Skeletal muscle tissue (tissue), 4 donors: ENCODE data around the gene TOM1L2. TPM values are rescaled to one million over a fixed set of nuclear protein-coding genes. Genes with fewer than 3 reads are reported as not detected.

Experiments
- H3K27ac ChIP-seq: one replicate; pipeline ENCODE4 v1.7.0; 2013; ENCODE audit warnings: mild to moderate bottlenecking, low read depth, low read length, inconsistent platforms
- H3K27me3 ChIP-seq, 3 donors: one replicate each; pipeline ENCODE4 v1.7.0; 2013; ENCODE audit warnings: low read length in 3 of 3; ENCODE audit not compliant: control insufficient read depth in 3 of 3, insufficient read depth in 3 of 3
- H3K36me3 ChIP-seq, 3 donors: one replicate each; pipeline ENCODE4 v1.7.0; 2013; ENCODE audit warnings: low read length in 3 of 3; ENCODE audit not compliant: control insufficient read depth in 3 of 3, insufficient read depth in 3 of 3
- H3K4me1 ChIP-seq, 3 donors: one replicate each; pipeline ENCODE4 v1.7.0; 2013; ENCODE audit warnings: low read length in 3 of 3, mild to moderate bottlenecking in 3 of 3; ENCODE audit not compliant: control insufficient read depth in 3 of 3, insufficient read depth in 3 of 3
- H3K4me3 ChIP-seq, 3 donors: one replicate each; pipeline ENCODE4 v1.7.0; 2013; ENCODE audit warnings: low read length in 3 of 3
- H3K9ac ChIP-seq, 3 donors: one replicate each; pipeline ENCODE4 v1.7.0; 2013; ENCODE audit warnings: low read length in 3 of 3, mild to moderate bottlenecking in 3 of 3, moderate library complexity in 2 of 3, low read depth in 1 of 3
- H3K9me3 ChIP-seq, 3 donors: one replicate each; pipeline ENCODE4 v1.7.0; 2013; ENCODE audit warnings: low read length in 3 of 3; ENCODE audit not compliant: control insufficient read depth in 3 of 3
- total RNA-seq: library from RNA; depleted of rRNA; stranded (reverse); fragments of >200 nt; gene quantifications from one replicate; pipeline ENCODE4 v1.2.3, GENCODE V29; 2014
- donor health status: Osteomylitis.

Gene TOM1L2
- total RNA-seq, 1 donor from 2014 or later, result 14.1 TPM

DNA sequence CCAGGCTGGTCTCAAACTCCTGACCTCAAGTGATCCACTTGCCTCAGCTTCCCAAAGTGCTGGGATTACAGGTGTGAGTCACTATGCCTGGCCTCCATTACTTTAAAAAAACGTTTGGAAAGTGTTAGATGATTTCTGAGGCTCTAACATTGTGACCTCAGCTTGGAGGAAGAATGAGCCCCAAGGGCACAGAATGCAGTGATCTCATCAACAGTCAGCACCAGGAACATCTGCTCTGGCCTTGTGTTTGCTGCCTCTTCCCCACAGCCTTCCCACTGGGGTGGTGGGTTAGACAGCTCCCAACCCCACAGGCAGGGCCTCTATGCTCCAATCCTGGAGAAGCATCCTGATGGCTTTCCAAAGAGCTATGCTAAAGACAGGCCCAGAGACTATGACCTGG lies 97.7 kb downstream of the TOM1L2 start:
- peaks cover 51 to 60% (median 58%) of the 10 kb centered on the region in 3 donors for H3K4me1 ChIP-seq
- no peaks in the 10 kb centered on the region for H3K27me3 ChIP-seq
- no peak overlapping the region for H3K4me3 ChIP-seq
- H3K27ac ChIP-seq, result peak overlapping the region; percentile 4
- H3K9me3 ChIP-seq, result no peaks in the 10 kb centered on the region
- peak overlapping the region in 1 of 3 donors; percentile 34 for H3K9ac ChIP-seq
- peaks cover 10 to 12% (median 11%) of the 10 kb centered on the region in 3 donors for H3K36me3 ChIP-seq

DNA sequence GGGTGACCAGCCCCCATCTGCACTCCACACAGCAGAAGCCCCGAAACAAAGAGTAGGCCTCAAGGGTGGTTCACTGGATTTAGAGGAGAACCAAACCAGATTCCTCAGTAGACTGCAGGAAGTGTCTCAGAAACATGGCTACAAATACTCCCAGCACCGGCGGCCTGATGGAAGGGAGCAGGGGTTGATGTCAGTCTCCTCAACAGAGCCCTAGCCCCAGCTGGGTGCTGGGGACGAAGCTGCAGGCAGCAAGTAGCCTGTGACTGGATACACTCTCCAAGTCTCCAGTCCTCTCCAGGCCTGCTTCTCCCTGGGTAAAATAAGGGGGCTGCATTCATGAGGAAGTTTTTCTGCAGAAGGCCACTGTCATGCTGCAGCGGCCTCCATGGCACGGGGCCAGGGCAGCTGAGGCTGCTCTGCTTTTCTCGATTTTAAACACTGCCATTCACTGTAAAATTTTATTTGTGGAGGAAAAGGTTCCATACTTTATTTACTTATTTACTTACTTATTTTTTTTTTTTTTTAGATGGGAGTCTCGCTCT lies 98.7 kb downstream of the TOM1L2 start:
- no peak overlapping the region for H3K9ac ChIP-seq
- no peaks in the 10 kb centered on the region for H3K9me3 ChIP-seq
- H3K27me3 ChIP-seq, result no peaks in the 10 kb centered on the region
- H3K4me3 ChIP-seq, result no peak overlapping the region
- H3K36me3 ChIP-seq, result peaks cover 1 to 8% (median 5%) of the 10 kb centered on the region in 3 donors
- peaks cover 45 to 52% (median 51%) of the 10 kb centered on the region in 3 donors for H3K4me1 ChIP-seq
- no peak overlapping the region for H3K27ac ChIP-seq

DNA sequence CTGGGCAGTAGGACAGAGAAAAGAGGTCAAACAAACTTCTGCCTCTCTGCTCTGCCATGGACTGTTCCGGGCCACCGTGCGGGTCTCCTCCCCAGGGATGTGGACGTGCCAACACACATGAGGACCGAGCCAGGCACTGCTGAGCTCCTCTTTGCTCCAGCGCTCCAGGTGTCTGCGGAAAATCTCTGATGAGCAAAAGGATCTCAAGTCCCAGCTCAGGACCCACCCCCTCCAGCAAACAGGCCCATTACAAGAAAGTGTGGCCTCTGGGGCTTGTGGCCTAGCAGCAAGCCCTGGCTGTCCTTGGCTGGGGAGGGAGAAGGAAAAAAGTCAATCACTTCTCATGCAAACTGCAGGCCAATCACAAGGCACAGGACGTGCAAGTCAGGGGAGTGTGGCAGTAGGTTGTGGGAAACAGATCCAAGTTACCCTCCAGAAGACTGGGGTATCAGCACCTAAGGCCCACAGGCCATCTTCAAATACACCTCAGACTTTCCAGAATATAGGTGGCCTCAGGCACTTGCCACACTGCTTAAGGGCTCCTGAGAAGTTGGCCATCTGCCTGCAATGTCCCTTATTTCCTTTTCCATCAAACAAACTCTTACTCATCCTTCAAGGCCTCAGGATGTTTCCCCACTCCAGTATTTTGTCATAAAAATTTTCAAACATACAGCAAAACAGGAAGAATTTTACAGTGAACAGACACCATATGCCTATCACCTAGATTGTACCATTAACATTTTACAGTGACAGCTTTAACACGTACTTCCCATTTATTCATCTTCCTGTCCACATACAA lies 99.5 kb downstream of the TOM1L2 start:
- Histone ChIP-seq H3K4me1 (peaks cover 43 to 50% (median 50%) of the 10 kb centered on the region in 3 donors), H3K27me3 (no peaks in the 10 kb centered on the region), H3K27ac (no peak overlapping the region), H3K4me3 (no peak overlapping the region), H3K36me3 (peaks cover 6 to 14% (median 12%) of the 10 kb centered on the region in 3 donors), H3K9ac (no peak overlapping the region), H3K9me3 (no peaks in the 10 kb centered on the region)

DNA sequence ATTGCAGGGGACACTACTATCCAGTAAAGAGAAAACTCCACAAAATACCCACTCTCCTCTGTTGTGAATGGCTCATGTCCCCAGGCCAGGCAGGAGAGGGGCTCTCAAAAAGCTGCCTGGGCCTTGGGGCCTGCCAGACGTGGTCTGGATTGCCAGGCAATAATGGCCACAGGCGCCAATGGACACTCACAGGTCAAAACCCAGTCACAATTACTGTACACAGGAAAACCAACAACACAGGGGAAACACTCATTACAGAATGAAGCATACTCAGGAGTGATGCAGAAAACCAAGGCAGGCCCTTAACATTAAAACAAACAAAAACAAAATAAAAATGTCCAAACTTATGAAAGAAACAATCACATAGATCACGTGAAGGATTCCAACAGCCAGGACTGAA lies 100.3 kb downstream of the TOM1L2 start:
- Histone ChIP-seq H3K4me3 (no peak overlapping the region), H3K4me1 (peaks cover 36 to 42% (median 42%) of the 10 kb centered on the region in 3 donors), H3K9ac (peak overlapping the region in 1 of 3 donors; percentile 19), H3K36me3 (peaks cover 11 to 23% (median 19%) of the 10 kb centered on the region in 3 donors), H3K9me3 (no peaks in the 10 kb centered on the region), H3K27ac (no peak overlapping the region), H3K27me3 (no peaks in the 10 kb centered on the region)

DNA sequence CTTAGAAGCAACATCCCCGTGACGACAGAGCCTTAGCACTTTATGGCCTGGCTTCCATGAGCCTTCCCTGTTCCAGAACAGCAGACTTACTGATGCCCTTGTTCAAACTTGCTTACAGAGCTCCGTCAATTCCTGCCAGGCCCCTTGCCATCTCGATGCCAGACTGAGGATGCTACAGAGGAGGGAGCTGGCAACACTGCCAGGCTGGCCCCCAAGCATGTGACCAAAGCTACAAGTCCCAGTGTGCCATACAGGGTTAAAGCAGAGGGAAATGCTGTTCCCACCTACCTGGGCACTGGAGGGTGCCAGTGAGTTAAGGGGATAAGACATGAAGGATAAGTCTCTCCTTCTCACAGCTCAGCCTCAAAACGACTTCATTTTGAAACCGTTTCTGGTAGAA lies 102.0 kb downstream of the TOM1L2 start:
- no peak overlapping the region for H3K9ac ChIP-seq
- H3K27me3 ChIP-seq, result no peaks in the 10 kb centered on the region
- H3K4me1 ChIP-seq, result peaks cover 24 to 27% (median 26%) of the 10 kb centered on the region in 3 donors
- H3K4me3 ChIP-seq, result no peak overlapping the region
- H3K36me3 ChIP-seq, result peaks cover 20 to 30% (median 21%) of the 10 kb centered on the region in 3 donors
- H3K9me3 ChIP-seq, result no peaks in the 10 kb centered on the region
- no peak overlapping the region for H3K27ac ChIP-seq

DNA sequence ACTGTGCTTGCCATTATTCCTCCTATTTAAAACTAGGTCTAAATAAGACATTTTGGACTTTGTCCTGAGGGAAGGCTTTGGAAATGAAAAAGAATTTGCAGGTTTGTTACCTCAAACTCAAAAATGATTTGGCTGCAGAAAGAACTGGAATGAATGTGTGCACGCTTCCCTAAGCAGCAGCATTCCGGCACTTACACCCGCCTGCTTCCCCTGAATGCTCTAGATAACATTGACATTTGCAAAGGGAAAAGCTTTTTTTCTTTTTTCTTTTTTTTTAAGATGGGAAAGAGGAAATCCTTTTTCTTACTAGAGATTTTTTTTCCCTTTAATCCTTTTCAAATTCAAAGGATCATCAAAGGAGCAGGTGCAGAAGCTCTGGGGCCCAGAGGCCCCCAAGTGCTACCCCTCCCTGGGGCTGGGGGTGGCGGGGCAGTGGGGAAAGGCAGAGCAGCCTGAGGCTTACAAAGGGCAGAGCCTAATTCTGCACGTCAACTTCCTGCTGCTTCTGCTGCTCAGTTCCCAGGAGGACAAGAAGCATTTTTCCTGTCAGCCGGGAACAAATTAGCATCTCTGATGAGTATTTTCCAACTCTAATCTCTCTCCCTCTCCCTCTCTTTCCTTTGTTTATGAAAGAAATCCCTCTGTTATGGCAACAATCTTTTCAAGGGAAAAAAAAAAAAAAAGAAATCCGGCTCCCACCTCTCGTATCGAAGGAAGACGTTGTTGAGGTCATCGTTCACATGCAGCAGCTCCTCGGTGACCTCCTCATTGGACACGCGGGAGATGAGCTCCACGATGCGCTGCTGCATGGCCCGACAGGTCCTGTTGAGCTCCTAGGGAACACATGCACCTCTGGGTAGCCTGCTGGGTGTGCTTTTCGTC lies 103.3 kb downstream of the TOM1L2 start:
- no peak overlapping the region for H3K4me3 ChIP-seq

DNA sequence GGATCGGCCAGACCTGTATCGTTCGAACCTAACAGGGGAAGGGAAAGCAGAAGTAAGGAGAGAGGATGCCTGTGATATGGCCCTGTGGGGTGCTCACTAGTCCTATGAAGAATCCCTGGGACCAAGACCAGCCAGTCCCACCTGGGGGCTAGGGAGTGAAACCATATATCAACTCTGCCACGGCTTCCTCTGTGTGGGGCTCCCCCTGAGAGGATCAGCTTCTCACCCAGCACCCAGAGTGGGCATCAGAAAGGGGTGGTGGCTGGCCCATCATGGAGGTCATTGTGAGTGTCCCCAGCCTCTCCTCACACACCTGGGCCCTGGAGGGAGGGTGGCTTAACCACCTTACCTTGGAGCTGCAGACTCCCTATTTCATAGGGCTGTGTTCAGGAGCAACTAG lies 105.3 kb downstream of the TOM1L2 start:
- no peak overlapping the region for H3K4me3 ChIP-seq
- peaks cover 9 to 12% (median 10%) of the 10 kb centered on the region in 3 donors for H3K4me1 ChIP-seq
- no peaks in the 10 kb centered on the region for H3K9me3 ChIP-seq
- no peaks in the 10 kb centered on the region for H3K27me3 ChIP-seq
- H3K27ac ChIP-seq, result no peak overlapping the region
- H3K9ac ChIP-seq, result no peak overlapping the region
- peaks cover 21 to 36% (median 24%) of the 10 kb centered on the region in 3 donors for H3K36me3 ChIP-seq

More for the DNA sequence above, 103.3 kb downstream of the TOM1L2 start:
- Histone ChIP-seq H3K4me1 (peaks cover 18 to 20% (median 18%) of the 10 kb centered on the region in 3 donors), H3K36me3 (peaks cover 20 to 30% (median 21%) of the 10 kb centered on the region in 3 donors), H3K9me3 (no peaks in the 10 kb centered on the region), H3K9ac (no peak overlapping the region), H3K27ac (peak overlapping the region; percentile 51), H3K27me3 (no peaks in the 10 kb centered on the region)

DNA sequence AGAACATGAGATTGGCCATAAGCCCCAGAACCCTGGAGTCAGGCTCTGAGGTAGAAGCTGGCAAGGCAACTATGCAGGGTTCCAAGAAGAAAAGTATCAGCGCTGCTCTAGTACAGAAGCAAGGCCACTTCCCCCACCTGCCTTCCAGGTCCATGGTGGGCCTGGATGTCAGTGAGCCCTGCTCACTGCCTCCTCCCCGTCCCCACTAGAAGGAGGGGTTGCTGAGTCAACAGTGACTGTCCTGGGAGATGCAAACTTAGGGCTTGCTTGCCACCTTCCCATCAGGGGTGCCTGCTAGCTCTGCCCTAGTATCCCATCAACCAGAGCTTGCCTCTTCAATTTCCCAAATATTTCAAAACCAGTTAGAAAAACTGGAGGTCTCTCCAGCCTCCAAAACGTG lies 105.8 kb downstream of the TOM1L2 start:
- Histone ChIP-seq H3K4me3 (no peak overlapping the region), H3K9ac (no peak overlapping the region), H3K27ac (no peak overlapping the region), H3K36me3 (peaks cover 23 to 41% (median 29%) of the 10 kb centered on the region in 3 donors), H3K27me3 (no peaks in the 10 kb centered on the region), H3K9me3 (no peaks in the 10 kb centered on the region), H3K4me1 (peaks cover 7 to 10% (median 9%) of the 10 kb centered on the region in 3 donors)

DNA sequence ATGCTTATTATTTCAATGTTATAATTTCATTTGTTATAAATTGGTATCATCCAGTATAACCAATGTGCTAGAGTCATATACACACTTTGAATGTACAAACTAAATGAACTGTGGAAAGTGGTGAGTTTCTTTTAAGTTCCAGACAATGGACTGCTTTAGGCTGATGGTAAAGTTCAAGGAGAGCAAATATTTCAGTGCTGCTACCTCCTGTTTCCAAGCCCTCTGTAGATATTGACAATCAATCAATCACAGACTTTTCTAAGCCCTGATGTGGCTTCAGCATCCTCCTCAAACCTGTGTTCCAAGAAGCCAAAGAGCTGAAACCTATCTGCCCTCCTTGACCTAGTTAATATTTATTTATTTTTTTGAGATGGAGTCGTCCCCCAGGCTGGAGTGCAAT lies 107.2 kb downstream of the TOM1L2 start:
- Histone ChIP-seq H3K27ac (no peak overlapping the region), H3K27me3 (no peaks in the 10 kb centered on the region), H3K4me3 (no peak overlapping the region), H3K36me3 (peaks cover 29 to 47% (median 37%) of the 10 kb centered on the region in 3 donors), H3K9ac (no peak overlapping the region), H3K4me1 (peaks cover 11 to 14% (median 13%) of the 10 kb centered on the region in 3 donors), H3K9me3 (no peaks in the 10 kb centered on the region)
